Measurements from ENCODE around the gene ABCC8. TPM values are rescaled to one million over a fixed set of nuclear protein-coding genes. Genes with fewer than 3 reads are reported as not detected.

The ABCC8 gene
- total RNA-seq, 1 experiment from 2014 or later, result 2.4 TPM

- Histone ChIP-seq H3K27ac (ENCODE audit: insufficient read length, low read depth, low read length) (no peak overlapping the region), H3K9me3 (ENCODE audit: control insufficient read depth, low read depth, low read length) (no peaks in the 10 kb centered on the region), H3K23ac (ENCODE audit: insufficient read length, low read depth, low read length) (no peak overlapping the region), H3K79me2 (ENCODE audit: insufficient read depth, low read length) (no peaks in the 10 kb centered on the region), H3K4me2 (ENCODE audit: insufficient read depth, insufficient read length, low read length) (no peak overlapping the region), H2BK15ac (ENCODE audit: low read depth, low read length) (no peak overlapping the region), H4K8ac (replicated peaks; ENCODE audit: insufficient read length, low read depth, low read length) (no peak overlapping the region), H2BK120ac (ENCODE audit: low read depth, low read length, poor library complexity, severe bottlenecking) (no peak overlapping the region), H3T11ph (ENCODE audit: low read length) (no peak overlapping the region), H3K4me1 (ENCODE audit: insufficient read depth, low read length) (no peaks in the 10 kb centered on the region), H3K14ac (ENCODE audit: insufficient read depth, low read length) (no peak overlapping the region), H3K4ac (ENCODE audit: low read depth, low read length) (no peak overlapping the region), H3K27me3 (ENCODE audit: insufficient read depth, low read length) (no peaks in the 10 kb centered on the region), H2BK5ac (ENCODE audit: insufficient read length, low read length) (no peak overlapping the region), H4K91ac (ENCODE audit: insufficient read length, low read depth, low read length) (no peak overlapping the region), H4K20me1 (ENCODE audit: control insufficient read depth, insufficient read depth, insufficient read length) (no peaks in the 10 kb centered on the region), H3K9ac (ENCODE audit: extremely low read depth, insufficient read length, low read length) (no peak overlapping the region), H4K5ac (ENCODE audit: insufficient read length, low read depth, low read length) (no peak overlapping the region), H3K56ac (ENCODE audit: insufficient read length, low read depth, low read length) (no peak overlapping the region), H3K18ac (ENCODE audit: insufficient read length, low read depth, low read length) (no peak overlapping the region), H2BK20ac (ENCODE audit: low read depth, low read length, poor library complexity, severe bottlenecking) (no peak overlapping the region), H3K23me2 (ENCODE audit: insufficient read length, low read depth, low read length, poor library complexity, severe bottlenecking) (no peaks in the 10 kb centered on the region), H2AFZ (ENCODE audit: low read length) (no peak overlapping the region), H3K79me1 (ENCODE audit: insufficient read depth, low read depth, low read length, poor library complexity, severe bottlenecking) (no peaks in the 10 kb centered on the region), H2BK12ac (ENCODE audit: insufficient read length, low read depth, low read length) (no peak overlapping the region), H2AK5ac (ENCODE audit: insufficient read length, low read length) (no peak overlapping the region)
- TF ChIP-seq CTCF (conservative IDR thresholded peaks at IDR 0.05), result no peak
- no peak overlapping the region for H3K27ac Mint-ChIP-seq
- DNase-seq, result no peak
- peaks cover 10% of the 10 kb centered on the region for H3K27me3 Mint-ChIP-seq (ENCODE audit: low read depth)
- H3K4me3 Mint-ChIP-seq, result no peak overlapping the region
- WGBS (ENCODE audit: extremely low coverage, insufficient read length, low lambda C conversion rate), result no CpG with 5 or more reads among the region's 2 CpGs
- H3K36me3 Mint-ChIP-seq (ENCODE audit: insufficient read depth in 1 of 3, low read depth in 3 of 3), result no peaks in the 10 kb centered on the region
- peaks cover 9 to 15% of the 10 kb centered on the region in 2 experiments for H3K4me1 Mint-ChIP-seq
- no peaks in the 10 kb centered on the region for H3K9me3 Mint-ChIP-seq
Measured at GRCh38 chr11:17507773-17508172, 31.1 kb upstream of the ABCC8 start.

Measured in H9 (cell line).